Measurements from ENCODE around the gene ZYG11A. TPM values are rescaled to one million over a fixed set of nuclear protein-coding genes. Genes with fewer than 3 reads are reported as not detected.

ZYG11A gene
- total and polyA plus RNA-seq, 2 of the 13 experiments (the other 11 are each of a cell fraction or from before 2014, with no cell fraction given) = not detected

GRCh38 chr1:52855584-52855983 lies 13.0 kb downstream of the ZYG11A start:
- Histone ChIP-seq H3K4me2 (ENCODE audit: low read depth, low read length) (no peak overlapping the region), H3K27me3 (ENCODE audit: control insufficient read depth in 1 of 2, insufficient read depth in 2 of 2, low read length in 2 of 2) (no peaks in the 10 kb centered on the region), H2AFZ (ENCODE audit: low read length) (no peak overlapping the region), H3K79me2 (ENCODE audit: insufficient read depth, low read length) (no peaks in the 10 kb centered on the region), H3K27ac (ENCODE audit: extremely low read length, insufficient read depth, low read length) (no peak overlapping the region), H3K9ac (ENCODE audit: insufficient read depth, low read depth, low read length) (no peak overlapping the region), H3K9me3 (ENCODE audit: low read length) (no peaks in the 10 kb centered on the region), H3K36me3 (replicated peaks in 1 of 2; ENCODE audit: control insufficient read depth in 1 of 2, insufficient read depth in 2 of 2, low read length in 2 of 2) (no peaks in the 10 kb centered on the region), H4K20me1 (ENCODE audit: insufficient read depth, low read length) (no peaks in the 10 kb centered on the region), H3K4me3 (replicated peaks in 1 of 3; ENCODE audit: insufficient read depth in 1 of 3, low read depth in 2 of 3, low read length in 3 of 3) (no peak overlapping the region), H3K4me1 (ENCODE audit: insufficient read depth, low read length) (no peaks in the 10 kb centered on the region)
- ATAC-seq (no peak), DNase-seq (ENCODE audit: low spot score) (no peak), FAIRE-seq (no peak)
- WGBS (ENCODE audit: low lambda C conversion rate) = 41% methylated on average over 4 of the region's 4 CpGs
- POLR2A ChIA-PET = no interaction called here
- in situ Hi-C loops (cut with HindIII; ENCODE audit: extremely low pct_ligation_motif_present, low pct_unique_long_range_greater_than_20kb) (no loop called here), intact Hi-C loops (cut with micrococcal nuclease; ENCODE audit: unreplicated experiment) (no loop called here)
- CTCF ChIA-PET (ENCODE audit: low intra/inter-chr PET ratio, low total read pairs) = no interaction called here
- no peak for TF ChIP-seq ZUFSP (CRISPR knock-in tag; IDR thresholded peaks at IDR 0.05; ENCODE audit: borderline replicate concordance)
- no peak for TF ChIP-seq ZNF331 (CRISPR knock-in tag; IDR thresholded peaks at IDR 0.05)
- no peak for TF ChIP-seq TBP (CRISPR knock-in tag; IDR thresholded peaks at IDR 0.05)
- TF ChIP-seq FOXP1 (IDR thresholded peaks at IDR 0.05) = no peak
- TF ChIP-seq FOXP1 (CRISPR knock-in tag; IDR thresholded peaks at IDR 0.05) = no peak
- TF ChIP-seq PREB (CRISPR knock-in tag; IDR thresholded peaks at IDR 0.05) = no peak
- TF ChIP-seq, protein P1, sequence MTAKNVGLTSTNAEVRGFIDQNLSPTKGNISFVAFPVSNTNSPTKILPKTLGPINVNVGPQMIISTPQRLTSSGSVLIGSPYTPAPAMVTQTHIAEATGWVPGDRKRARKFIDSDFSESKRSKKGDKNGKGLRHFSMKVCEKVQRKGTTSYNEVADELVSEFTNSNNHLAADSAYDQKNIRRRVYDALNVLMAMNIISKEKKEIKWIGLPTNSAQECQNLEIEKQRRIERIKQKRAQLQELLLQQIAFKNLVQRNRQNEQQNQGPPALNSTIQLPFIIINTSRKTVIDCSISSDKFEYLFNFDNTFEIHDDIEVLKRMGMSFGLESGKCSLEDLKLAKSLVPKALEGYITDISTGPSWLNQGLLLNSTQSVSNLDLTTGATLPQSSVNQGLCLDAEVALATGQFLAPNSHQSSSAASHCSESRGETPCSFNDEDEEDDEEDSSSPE (CRISPR knock-in tag; IDR thresholded peaks at IDR 0.05) = no peak
- TF ChIP-seq, protein P2, sequence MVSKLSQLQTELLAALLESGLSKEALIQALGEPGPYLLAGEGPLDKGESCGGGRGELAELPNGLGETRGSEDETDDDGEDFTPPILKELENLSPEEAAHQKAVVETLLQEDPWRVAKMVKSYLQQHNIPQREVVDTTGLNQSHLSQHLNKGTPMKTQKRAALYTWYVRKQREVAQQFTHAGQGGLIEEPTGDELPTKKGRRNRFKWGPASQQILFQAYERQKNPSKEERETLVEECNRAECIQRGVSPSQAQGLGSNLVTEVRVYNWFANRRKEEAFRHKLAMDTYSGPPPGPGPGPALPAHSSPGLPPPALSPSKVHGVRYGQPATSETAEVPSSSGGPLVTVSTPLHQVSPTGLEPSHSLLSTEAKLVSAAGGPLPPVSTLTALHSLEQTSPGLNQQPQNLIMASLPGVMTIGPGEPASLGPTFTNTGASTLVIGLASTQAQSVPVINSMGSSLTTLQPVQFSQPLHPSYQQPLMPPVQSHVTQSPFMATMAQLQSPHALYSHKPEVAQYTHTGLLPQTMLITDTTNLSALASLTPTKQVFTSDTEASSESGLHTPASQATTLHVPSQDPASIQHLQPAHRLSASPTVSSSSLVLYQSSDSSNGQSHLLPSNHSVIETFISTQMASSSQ (IDR thresholded peaks at IDR 0.05; ENCODE audit: low read depth) = no peak
- TF ChIP-seq, protein P2 (CRISPR knock-in tag; IDR thresholded peaks at IDR 0.05; ENCODE audit: borderline replicate concordance) = no peak
- TF ChIP-seq ZNF7 (CRISPR knock-in tag; IDR thresholded peaks at IDR 0.05) = no peak
- TF ChIP-seq SOX6 (IDR thresholded peaks at IDR 0.05) = no peak
- no peak for TF ChIP-seq SOX6 (CRISPR knock-in tag; IDR thresholded peaks at IDR 0.05)
- no peak for TF ChIP-seq MIXL1 (CRISPR knock-in tag; IDR thresholded peaks at IDR 0.05)
- BruUV-seq (replicated peaks) = no TSS peak

All from HepG2 (cell line).